ENCODE measurements around the gene PXMP4. TPM values are rescaled to one million over a fixed set of nuclear protein-coding genes. Genes with fewer than 3 reads are reported as not detected.
"Not testable (repeated sequence)": the region's sequence is repeated elsewhere in the genome, so short reads cannot be mapped to it uniquely, and the experiment has no call there.

The PXMP4 gene
- total and polyA plus RNA-seq, 2 donors from 2014 or later: 9.8 to 11.6 TPM

DNA sequence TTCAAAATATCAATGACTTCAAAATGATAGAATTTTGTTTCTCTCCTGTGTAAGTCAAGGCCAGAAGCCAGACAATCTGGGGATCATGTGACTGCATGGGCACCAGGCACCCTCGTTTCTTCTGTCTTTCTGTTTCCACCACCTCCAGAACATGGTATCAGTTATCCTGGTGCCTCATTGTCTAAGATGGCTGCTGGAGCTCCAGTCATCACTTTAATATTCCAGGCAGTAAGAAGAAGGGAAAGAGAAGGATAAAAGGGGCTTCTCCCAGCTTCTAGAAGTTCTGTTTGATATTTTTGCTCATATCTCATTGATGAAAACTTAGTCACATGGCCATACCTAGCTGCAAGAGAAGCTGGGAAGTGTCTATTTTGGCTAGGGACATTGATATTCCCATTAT, 37.3 kb upstream of the PXMP4 start:
- Histone ChIP-seq H3K9ac (ENCODE audit: low read length in 3 of 3) (no peak overlapping the region), H3K9me3 (ENCODE audit: control insufficient read depth in 2 of 3, insufficient read depth in 1 of 3, low read length in 3 of 3) (peaks cover 0 to 7% (median 0%) of the 10 kb centered on the region in 3 donors), H3K4me3 (ENCODE audit: low read length in 3 of 3) (no peak overlapping the region), H3K27ac (ENCODE audit: low read depth in 2 of 2, low read length in 2 of 2) (no peak overlapping the region), H3K27me3 (ENCODE audit: control insufficient read depth, insufficient read depth, low read length) (no peaks in the 10 kb centered on the region), H3K4me1 (ENCODE audit: control insufficient read depth in 2 of 3, insufficient read depth in 2 of 3, low read depth in 1 of 3, low read length in 3 of 3) (no peaks in the 10 kb centered on the region), H3K36me3 (ENCODE audit: control insufficient read depth in 2 of 3, insufficient read depth in 3 of 3, low read length in 3 of 3) (peaks cover 2 to 10% (median 8%) of the 10 kb centered on the region in 3 donors)
- no peak for FAIRE-seq
- TF ChIP-seq CTCF (IDR thresholded peaks at IDR 0.05; ENCODE audit: borderline replicate concordance, extremely low read depth, insufficient read depth): no peak
- DNase-seq: no peak
- intact Hi-C loops (cut with DNase I): no loop called here

- no peak for FAIRE-seq
- no peak for TF ChIP-seq CTCF (IDR thresholded peaks at IDR 0.05; ENCODE audit: borderline replicate concordance, extremely low read depth, insufficient read depth)
- Histone ChIP-seq H3K4me3 (ENCODE audit: low read length in 3 of 3) (no peak overlapping the region), H3K27me3 (ENCODE audit: control insufficient read depth, insufficient read depth, low read length) (no peaks in the 10 kb centered on the region), H3K9me3 (ENCODE audit: control insufficient read depth in 2 of 3, insufficient read depth in 1 of 3, low read length in 3 of 3) (peaks cover 0 to 7% (median 0%) of the 10 kb centered on the region in 3 donors), H3K27ac (ENCODE audit: low read depth in 2 of 2, low read length in 2 of 2) (no peak overlapping the region), H3K9ac (ENCODE audit: low read length in 3 of 3) (no peak overlapping the region), H3K36me3 (ENCODE audit: control insufficient read depth in 2 of 3, insufficient read depth in 3 of 3, low read length in 3 of 3) (peaks cover 2 to 10% (median 10%) of the 10 kb centered on the region in 3 donors), H3K4me1 (ENCODE audit: control insufficient read depth in 2 of 3, insufficient read depth in 2 of 3, low read depth in 1 of 3, low read length in 3 of 3) (no peaks in the 10 kb centered on the region)
- no peak for DNase-seq
- intact Hi-C loops (cut with DNase I): no loop called here
Measured at GRCh38 chr20:33757046-33757445, 36.9 kb upstream of the PXMP4 start.

- H3K4me1 ChIP-seq (ENCODE audit: control insufficient read depth in 2 of 3, insufficient read depth in 2 of 3, low read depth in 1 of 3, low read length in 3 of 3); H3K9ac ChIP-seq (ENCODE audit: low read length in 3 of 3); H3K4me3 ChIP-seq (ENCODE audit: low read length in 3 of 3); H3K9me3 ChIP-seq (ENCODE audit: control insufficient read depth in 2 of 3, insufficient read depth in 1 of 3, low read length in 3 of 3); intact Hi-C loops (cut with DNase I); H3K27me3 ChIP-seq (ENCODE audit: control insufficient read depth, insufficient read depth, low read length); DNase-seq; H3K27ac ChIP-seq (ENCODE audit: low read depth in 2 of 2, low read length in 2 of 2); FAIRE-seq: not testable (repeated sequence)
- H3K36me3 ChIP-seq (ENCODE audit: control insufficient read depth in 2 of 3, insufficient read depth in 3 of 3, low read length in 3 of 3): peaks cover 2 to 11% (median 6%) of the 10 kb centered on the region in 3 donors
Measured at GRCh38 chr20:33755936-33756490, 35.9 kb upstream of the PXMP4 start.

GRCh38 chr20:33753763-33754162, 33.7 kb upstream of the PXMP4 start:
- peaks cover 0 to 7% (median 0%) of the 10 kb centered on the region in 3 donors for H3K9me3 ChIP-seq (ENCODE audit: control insufficient read depth in 2 of 3, insufficient read depth in 1 of 3, low read length in 3 of 3)
- no peak overlapping the region for H3K4me3 ChIP-seq (ENCODE audit: low read length in 3 of 3)
- no peak overlapping the region for H3K27ac ChIP-seq (ENCODE audit: low read depth in 2 of 2, low read length in 2 of 2)
- DNase-seq (no peak), FAIRE-seq (no peak)
- peaks cover 2 to 11% (median 6%) of the 10 kb centered on the region in 3 donors for H3K36me3 ChIP-seq (ENCODE audit: control insufficient read depth in 2 of 3, insufficient read depth in 3 of 3, low read length in 3 of 3)
- no peaks in the 10 kb centered on the region for H3K4me1 ChIP-seq (ENCODE audit: control insufficient read depth in 2 of 3, insufficient read depth in 2 of 3, low read depth in 1 of 3, low read length in 3 of 3)
- intact Hi-C loops (cut with DNase I): no loop called here
- H3K27me3 ChIP-seq (ENCODE audit: control insufficient read depth, insufficient read depth, low read length): no peaks in the 10 kb centered on the region
- no peak overlapping the region for H3K9ac ChIP-seq (ENCODE audit: low read length in 3 of 3)
- TF ChIP-seq CTCF (IDR thresholded peaks at IDR 0.05; ENCODE audit: borderline replicate concordance, extremely low read depth, insufficient read depth): no peak
